ENCODE measurements around the gene SH3PXD2B. TPM values are rescaled to one million over a fixed set of nuclear protein-coding genes. Genes with fewer than 3 reads are reported as not detected.
"Not testable (repeated sequence)": the region's sequence is repeated elsewhere in the genome, so short reads cannot be mapped to it uniquely, and the experiment has no call there.

The SH3PXD2B gene
- total RNA-seq, 1 experiment from 2014 or later, result 25.9 TPM

DNA sequence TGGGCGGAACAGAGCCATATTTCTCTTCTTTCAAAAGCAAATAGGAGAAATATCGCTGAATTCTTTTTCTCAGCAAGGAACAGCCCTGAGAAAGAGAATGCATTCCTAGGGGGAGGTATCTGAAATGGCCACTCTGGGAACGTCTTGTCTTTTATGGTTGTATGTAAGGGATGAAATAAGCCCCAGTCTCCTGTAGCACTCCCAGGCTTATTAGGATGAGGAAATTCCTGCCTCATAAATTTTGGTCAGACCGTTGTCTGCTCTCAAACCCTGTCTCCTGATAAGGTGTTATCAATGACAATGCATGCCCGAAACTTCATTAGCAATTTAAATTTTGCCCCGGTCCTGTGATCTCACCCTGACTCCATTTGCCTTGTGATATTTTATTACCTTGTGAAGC lies 52.3 kb downstream of the SH3PXD2B start:
- DNase-seq (ENCODE audit: low read depth), result not testable (repeated sequence)

GRCh38 chr5:172399826-172400225 lies 54.5 kb downstream of the SH3PXD2B start:
- no peak for DNase-seq (ENCODE audit: low read depth)

DNA sequence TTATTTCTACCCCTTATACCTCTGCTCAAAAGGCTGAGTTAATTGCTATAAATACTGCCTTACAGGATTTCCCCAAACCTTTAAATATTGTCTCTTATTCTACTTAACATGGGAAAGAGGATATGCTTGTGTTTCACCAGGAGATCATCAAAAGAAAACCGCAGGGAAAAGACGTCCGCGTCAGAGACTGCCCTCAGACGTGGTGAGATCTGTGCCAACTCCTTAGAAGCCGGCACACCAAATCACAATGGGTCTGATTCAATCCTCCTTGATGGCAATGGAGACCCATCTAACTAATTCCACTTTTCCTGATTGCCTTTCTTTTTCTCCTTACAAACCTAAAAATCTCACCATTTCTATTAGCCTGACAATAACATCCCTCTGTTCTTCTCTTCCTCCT lies 55.0 kb downstream of the SH3PXD2B start:
- DNase-seq (ENCODE audit: low read depth), result no peak

GRCh38 chr5:172398645-172399044 lies 55.7 kb downstream of the SH3PXD2B start:
- not testable (repeated sequence) for DNase-seq (ENCODE audit: low read depth)

DNA sequence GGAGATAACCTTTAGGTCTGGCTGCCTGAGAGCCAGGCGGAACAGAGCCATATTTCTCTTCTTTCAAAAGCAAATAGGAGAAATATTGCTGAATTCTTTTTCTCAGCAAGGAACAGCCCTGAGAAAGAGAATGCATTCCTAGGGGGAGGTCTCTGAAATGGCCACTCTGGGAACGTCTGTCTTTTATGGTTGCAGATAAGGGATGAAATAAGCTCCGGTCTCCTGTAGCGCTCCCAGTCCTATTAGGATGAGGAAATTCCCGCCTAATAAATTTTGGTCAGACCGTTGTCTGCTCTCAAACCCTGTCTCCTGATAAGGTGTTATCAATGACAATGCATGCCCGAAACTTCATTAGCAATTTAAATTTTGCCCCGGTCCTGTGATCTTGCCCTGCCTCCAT lies 57.3 kb downstream of the SH3PXD2B start:
- DNase-seq (ENCODE audit: low read depth), result not testable (repeated sequence)

DNA sequence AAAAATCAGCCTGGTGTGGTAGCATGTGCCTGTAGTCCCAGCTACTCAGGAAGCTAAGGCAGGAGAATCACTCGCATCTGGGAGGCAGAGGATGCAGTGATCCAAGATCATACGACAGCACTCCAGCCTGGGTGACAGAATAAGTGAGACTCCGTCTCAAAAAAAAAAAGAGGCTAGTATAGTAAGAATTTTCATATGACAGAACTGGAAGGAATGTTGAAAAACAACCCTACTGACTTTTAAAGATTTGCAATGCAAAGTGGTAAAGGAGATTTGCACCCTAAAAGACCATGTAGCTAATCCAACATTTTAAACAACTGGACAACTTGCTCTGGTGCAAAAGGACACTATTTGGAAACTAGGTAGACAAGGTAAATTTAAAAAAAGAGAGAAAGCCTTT lies 58.1 kb downstream of the SH3PXD2B start:
- DNase-seq (ENCODE audit: low read depth), result no peak

- no peak for DNase-seq (ENCODE audit: low read depth)
Measured at GRCh38 chr5:172395483-172395882, 58.8 kb downstream of the SH3PXD2B start.

GRCh38 chr5:172389578-172390112 lies 64.7 kb downstream of the SH3PXD2B start:
- DNase-seq (ENCODE audit: low read depth), result no peak

- DNase-seq (ENCODE audit: low read depth), result no peak
Measured at GRCh38 chr5:172388246-172388733, 66.0 kb downstream of the SH3PXD2B start.

GRCh38 chr5:172385707-172386106 lies 68.6 kb downstream of the SH3PXD2B start:
- no peak for DNase-seq (ENCODE audit: low read depth)

DNA sequence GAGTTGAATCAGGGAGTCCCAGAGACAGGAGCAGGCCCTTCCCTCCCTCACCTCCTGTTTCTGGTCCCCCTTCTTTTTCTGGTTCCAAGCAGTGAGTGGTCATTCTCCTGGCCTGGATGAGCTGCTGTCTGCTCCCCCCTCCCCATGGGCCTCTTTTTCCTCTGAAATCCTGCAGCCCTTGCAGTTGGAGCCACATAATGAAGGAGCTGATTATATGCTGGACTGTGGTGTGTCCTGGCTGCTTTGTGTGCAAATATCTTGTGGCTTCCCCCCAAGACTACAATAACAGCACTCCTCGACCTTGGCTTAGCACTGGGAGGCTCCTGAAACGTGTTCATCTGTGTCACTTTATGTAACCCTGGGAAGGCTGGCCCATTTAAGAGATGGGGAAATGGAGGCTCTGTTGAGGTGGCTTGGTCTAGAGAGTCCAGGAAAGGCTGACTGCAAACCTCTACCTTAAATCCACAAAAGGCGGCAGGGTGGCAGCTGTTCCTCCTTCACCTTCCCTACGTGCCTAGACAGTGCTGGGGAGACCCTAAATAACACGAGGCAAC lies 69.2 kb downstream of the SH3PXD2B start:
- no peak for DNase-seq (ENCODE audit: low read depth)

GRCh38 chr5:172383191-172383802 lies 71.0 kb downstream of the SH3PXD2B start:
- DNase-seq (ENCODE audit: low read depth), result peak; percentile 57

DNA sequence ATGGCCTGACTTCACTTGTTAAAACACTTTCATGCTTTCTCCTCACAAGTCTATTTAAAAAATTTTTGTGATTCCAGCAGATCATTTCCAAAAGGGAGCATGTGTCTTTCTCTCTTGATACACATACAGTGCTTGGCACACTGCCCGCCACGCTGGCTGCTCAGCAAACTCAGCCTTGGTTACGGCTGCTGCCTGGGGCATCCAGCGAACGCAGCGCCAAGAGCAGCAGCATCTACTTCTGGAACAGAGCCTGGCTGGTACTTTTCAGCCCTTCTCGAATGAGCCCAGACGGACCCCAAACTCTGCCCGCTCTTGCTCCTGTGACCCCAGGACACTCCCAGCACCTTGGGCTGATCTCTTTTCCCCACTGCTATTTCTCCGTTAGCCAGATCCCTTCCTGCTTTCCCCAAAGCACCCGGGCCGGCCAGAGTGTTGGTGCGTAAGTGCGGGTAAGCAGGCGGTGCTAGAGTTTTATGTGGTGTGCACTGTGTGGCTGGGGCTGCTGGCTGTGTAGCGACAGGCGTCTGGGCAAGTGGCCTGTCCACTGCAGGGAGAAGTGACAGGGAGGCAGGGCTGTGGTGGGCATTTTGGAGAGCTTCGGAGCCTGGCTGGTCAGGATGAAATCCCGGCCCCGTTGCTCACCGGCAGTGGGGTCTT lies 73.2 kb downstream of the SH3PXD2B start:
- DNase-seq (ENCODE audit: low read depth), result no peak

GRCh38 chr5:172380301-172380986 lies 73.9 kb downstream of the SH3PXD2B start:
- DNase-seq (ENCODE audit: low read depth), result no peak

- peak; percentile 73 for DNase-seq (ENCODE audit: low read depth)
Measured at GRCh38 chr5:172379481-172379880, 74.8 kb downstream of the SH3PXD2B start.

- no peak for DNase-seq (ENCODE audit: low read depth)
Measured at GRCh38 chr5:172377856-172378255, 76.5 kb downstream of the SH3PXD2B start.

DNA sequence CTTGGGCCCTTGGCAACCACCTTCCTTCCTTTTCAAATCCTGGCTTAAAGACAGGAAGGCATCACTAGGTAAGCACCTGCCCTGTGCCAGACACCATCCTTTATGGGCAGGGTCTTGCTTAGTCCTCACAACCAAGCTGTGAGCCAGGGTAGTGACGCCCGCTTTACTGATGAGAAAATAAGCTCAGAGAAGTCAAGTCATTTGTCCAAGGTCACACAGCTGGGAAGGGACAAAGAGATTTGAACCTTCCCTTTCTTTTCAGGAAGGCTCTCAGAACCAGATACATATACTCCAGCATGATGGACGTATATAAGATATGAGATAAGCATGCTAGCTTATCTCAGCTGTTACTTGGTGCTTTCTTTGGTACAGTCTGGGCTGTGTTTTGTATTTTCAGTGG lies 76.9 kb downstream of the SH3PXD2B start:
- DNase-seq (ENCODE audit: low read depth), result no peak

GRCh38 chr5:172374783-172375182 lies 79.5 kb downstream of the SH3PXD2B start:
- no peak for DNase-seq (ENCODE audit: low read depth)

DNA sequence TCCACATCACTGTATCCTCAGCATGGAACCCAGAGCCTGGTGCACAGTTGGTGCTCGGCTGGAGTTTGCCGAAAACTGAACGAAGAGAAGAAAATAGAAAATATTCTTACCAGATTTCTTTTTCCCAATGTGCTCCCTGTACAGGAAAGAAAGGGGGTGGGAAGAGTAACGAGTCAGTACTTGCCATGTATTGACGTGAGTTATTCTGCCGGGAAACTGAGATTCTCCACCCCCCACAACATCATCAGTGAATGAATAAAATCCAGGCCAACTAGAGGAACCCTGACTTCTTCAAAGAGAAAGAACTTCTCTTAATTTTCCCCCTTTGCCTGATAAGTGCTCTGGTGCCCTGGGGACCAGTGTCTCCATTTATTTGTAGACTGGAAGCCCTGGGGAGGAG lies 80.6 kb downstream of the SH3PXD2B start:
- DNase-seq (ENCODE audit: low read depth), result no peak

GRCh38 chr5:172371684-172372083 lies 82.6 kb downstream of the SH3PXD2B start:
- no peak for DNase-seq (ENCODE audit: low read depth)

DNA sequence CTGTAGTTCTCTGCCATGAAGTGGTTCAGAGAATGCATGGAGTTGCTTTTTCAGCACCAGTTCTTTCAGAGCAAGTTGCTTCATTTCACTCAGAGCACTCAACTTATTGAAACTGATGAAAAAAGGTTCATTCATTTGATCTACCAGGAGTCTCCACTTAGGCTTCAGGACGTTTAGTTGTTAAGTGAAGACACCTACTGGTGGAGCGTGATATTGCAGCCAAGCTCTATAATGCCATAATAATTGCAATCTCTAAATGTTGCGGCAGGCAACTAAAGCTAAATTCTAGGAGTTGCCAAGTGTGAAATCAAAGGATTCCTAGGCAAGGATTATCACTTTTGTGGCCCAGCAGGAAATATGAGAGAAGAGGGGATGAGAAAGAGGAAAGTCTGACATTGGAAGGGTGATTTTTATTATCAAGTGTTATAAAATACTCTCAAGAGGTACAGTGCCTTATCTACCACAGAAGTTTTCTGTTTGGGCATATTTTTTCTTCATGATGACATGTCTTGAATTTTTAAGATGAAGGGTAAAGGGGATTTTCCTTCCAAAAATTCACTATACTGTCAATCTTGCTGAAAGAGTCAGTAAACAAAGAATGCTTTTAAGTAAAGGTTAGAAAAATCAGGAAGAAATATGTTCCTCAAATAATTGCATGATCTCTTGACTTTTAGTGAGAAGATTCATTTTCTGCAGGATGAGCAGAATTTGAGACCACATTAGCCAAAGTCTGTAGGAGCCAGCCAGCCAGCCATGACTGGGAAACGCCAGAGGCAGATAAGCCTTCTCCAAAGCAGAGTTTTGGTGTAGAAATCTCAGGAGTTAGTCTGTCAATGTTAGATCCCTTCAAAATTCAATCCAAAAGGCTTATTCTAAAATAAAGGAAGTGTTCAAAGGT lies 83.4 kb downstream of the SH3PXD2B start:
- peak; percentile 62 for DNase-seq (ENCODE audit: low read depth)

All from LHCN-M2 (cell line).